Measurements from ENCODE around the gene PSAPL1.

Gene PSAPL1, protein sequence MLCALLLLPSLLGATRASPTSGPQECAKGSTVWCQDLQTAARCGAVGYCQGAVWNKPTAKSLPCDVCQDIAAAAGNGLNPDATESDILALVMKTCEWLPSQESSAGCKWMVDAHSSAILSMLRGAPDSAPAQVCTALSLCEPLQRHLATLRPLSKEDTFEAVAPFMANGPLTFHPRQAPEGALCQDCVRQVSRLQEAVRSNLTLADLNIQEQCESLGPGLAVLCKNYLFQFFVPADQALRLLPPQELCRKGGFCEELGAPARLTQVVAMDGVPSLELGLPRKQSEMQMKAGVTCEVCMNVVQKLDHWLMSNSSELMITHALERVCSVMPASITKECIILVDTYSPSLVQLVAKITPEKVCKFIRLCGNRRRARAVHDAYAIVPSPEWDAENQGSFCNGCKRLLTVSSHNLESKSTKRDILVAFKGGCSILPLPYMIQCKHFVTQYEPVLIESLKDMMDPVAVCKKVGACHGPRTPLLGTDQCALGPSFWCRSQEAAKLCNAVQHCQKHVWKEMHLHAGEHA

DNA sequence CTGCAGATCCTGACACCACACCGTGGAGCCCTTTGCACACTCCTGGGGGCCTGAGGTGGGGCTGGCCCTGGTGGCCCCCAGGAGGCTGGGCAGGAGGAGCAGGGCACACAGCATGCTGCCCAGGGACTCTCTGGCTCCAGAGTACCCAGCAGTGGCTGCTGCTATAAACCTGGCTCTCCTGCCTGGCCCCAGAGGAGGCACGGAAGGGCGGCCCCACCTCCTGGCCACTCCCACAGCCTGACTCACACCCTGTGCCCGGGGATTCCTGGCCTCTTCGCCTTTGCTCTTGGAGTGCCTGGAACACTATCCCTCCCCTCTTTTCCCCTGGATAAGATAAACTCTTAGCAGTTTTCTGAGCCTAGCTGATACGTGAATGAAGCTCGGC is at the start of gene PSAPL1:
TSS of gene PSAPL1 (minus strand) at position 165 of the 385 bp plus-strand sequence. CDS start at position 114, 51 bp downstream.
- no peak for DNase-seq

DNA sequence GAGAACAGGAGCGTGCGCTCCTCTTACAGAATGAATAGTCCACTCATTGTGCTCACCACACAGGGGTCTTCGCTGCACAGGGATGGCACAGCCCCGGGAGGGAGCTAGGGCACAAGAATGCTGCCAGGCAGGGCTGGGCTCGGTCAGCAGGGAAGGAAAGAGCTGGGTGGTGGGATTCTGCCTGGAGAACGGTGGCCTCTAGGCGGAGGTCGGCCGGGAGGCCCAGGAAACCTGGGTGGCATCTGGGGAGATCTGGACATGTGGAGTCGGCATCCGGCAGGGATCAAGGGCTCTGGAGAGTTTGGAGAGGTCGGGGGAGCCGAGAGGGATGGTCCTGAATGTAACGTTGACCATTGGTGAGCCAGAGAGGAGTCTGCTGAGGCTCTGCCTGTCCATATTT is 46.5 kb upstream of the PSAPL1 start:
- no peak for DNase-seq

DNA sequence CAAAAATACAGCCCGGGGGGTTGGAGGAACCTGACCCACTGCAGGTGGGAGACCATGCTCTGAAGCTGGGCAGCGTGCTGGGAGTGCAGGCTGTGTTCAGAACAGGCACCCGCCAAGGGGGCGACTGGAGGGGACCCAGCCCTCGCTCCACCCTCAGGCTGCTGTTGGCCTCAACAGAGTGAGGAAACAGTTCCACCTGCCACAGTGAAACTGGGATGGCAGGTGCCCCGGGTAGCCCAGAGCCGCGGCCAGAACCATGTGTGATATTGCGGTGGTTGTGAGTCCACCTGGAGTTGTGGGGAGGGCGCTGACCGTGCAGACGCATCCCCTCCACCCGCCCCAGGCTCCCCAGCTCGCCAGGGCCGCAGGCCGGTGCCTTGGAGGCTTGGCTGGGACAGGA is 45.7 kb upstream of the PSAPL1 start:
- DNase-seq = no peak

DNA sequence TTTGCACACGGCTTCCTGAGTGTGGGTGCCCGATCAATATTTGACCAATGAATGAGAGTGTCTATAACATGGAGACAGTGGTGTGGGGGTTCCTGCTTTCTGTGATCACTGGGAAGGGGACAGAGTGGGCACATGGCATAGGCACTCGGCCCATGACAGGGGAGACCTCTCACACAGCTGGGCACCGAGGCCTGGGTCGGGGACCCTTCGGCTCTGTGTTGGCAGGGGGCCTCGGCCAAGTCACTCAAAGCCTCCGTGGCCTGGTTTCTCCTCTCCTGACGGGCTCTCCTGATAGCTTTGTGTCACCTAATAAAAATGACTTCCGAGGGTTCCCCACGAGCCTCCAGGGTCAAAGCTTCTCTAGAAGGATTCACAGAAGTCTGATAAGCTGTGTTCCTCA is 43.9 kb upstream of the PSAPL1 start:
- no peak for DNase-seq

GRCh38 chr4:7477695-7478094 is 43.0 kb upstream of the PSAPL1 start:
- no peak for DNase-seq

DNA sequence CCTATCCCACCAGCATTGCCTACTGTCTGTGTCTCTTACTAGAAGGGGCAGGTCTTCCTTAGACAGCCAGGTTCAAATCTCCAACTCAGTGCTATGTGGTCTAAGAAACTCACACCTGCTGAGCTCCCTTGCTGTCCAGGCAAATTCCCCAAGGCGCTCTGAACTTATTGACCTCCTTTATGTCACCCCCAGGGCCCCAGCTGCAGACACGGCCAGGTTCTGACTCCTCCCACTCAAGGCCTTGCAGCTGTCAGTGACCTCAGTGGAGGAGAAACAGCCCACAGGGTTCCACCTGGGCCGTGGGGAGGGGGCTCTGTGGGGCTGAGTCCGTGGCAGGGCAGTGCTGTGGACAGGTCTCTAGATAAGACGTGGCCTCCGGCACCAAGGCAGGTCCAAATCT is 42.1 kb upstream of the PSAPL1 start:
- DNase-seq = no peak

DNA sequence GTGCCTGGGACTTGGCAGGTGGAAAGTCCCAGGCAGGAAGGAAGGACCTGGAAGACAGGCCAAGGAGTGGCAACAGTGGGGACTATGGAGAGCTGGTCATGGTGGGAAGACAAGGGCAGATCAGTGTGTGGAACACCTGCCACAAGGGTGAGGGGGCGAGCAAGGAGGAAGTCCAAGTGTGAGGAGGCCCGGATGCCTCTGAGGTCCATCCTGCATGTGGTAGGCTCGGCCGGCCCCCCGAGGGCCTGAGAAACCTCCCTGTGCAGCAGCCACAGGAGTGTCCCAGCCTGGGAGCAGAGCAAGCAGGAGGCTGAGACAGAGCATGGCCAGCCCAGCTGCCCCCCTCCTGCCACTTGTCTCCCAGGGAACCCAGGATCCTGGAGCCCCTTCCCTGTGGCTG is 40.5 kb upstream of the PSAPL1 start:
- no peak for DNase-seq

DNA sequence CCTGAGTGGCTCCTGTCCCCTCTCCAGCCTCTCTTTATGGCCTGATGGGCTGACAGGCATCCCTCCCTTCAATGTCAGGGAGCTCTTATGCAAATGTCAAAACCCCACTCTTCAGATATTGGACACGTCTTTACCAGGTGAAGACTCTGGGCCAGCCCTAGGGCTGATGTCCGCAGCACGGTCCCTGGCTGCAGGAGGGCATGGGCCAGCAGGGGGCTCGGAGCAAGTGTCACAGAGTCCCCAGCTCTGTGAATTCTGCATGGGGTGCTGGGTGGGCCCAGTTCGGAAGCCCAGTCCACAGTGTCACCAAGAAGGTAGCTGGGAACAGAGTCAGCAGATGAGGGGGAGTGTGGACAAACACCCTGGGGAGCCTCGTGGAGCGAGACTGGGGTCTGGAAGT is 39.6 kb upstream of the PSAPL1 start:
- no peak for DNase-seq

DNA sequence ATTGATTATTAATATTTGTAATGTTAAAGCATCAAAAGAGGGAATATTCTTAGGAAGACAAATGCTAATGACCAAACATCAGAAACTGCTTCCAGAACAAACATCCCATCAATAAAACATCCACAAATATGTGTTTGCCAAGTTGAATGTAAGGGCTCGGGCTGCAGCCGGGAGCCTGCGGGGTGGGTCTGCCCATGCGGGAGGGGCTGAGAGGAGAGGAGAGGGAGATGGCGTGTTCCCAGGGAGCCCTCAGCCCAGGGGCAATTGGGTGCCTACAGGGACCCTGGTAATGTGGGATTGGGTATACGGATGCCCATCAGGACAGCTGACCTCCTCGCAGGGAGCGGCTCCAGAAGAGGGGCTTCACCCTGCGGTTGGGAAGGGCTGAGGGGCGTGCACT is 38.4 kb upstream of the PSAPL1 start:
- peak; percentile 56 for DNase-seq

- peak; percentile 90 for DNase-seq
These were observed 37.8 kb upstream of the PSAPL1 start for GRCh38 chr4:7472442-7473013.

DNA sequence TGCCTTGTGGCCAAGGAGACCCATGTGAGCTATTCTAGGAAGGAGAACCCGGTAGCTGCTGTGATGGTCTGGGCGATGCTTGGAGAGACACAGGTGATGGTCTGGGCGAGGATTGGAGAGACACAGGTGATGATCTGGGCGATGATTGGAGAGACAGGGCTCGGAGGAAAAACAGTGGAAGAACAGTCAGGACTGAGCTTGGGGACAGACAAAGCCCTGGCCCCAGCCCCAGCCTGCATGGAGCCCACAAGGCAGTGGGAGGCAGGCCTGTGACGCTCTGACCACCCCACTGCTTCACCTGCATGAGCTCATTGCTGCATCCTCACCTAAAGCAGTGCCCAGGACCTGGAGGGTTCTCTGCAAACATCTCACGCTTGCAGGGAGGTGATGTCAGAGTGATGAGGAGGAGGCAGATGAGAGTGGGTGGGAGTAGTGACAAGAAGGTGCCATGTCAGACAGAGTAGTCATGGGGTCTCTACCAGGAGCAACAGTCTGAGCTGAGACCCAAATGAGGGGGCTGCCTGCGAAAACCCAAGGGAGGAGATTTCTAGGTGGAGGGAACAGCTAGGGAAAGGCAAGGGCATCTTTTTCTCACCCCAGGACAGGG is 35.9 kb upstream of the PSAPL1 start:
- DNase-seq = no peak

- DNase-seq = no peak
These were observed 35.4 kb upstream of the PSAPL1 start for GRCh38 chr4:7470111-7470510.

- no peak for DNase-seq
These were observed 34.3 kb upstream of the PSAPL1 start for GRCh38 chr4:7469023-7469422.

DNA sequence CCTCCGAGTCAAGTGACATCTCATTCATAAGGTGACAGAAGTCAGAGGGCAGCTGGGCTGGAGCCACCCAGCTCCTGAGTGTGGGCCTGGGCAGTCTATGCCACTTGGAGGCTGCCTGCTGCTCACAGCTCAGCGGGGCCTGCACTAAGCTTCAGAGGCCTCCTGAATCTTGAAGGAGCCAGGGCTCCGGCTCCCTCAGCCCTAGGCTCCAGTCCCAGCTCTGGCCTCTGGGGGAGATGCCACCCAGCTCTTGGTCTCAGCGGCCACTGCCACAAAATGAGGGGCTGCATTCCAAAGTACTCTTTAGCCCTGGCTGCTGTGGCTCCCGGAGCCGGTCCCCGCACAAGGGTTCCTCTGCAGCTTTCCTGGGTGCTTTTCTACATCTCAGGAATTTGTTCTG is 32.7 kb upstream of the PSAPL1 start:
- DNase-seq = no peak

GRCh38 chr4:7466904-7467303 is 32.2 kb upstream of the PSAPL1 start:
- DNase-seq = no peak

GRCh38 chr4:7466215-7466614 is 31.5 kb upstream of the PSAPL1 start:
- no peak for DNase-seq

- no peak for DNase-seq
These were observed 30.3 kb upstream of the PSAPL1 start for GRCh38 chr4:7465017-7465416.

- DNase-seq = no peak
These were observed 29.5 kb upstream of the PSAPL1 start for GRCh38 chr4:7464259-7464655.

GRCh38 chr4:7463566-7464258 is 29.0 kb upstream of the PSAPL1 start:
- no peak for DNase-seq

DNA sequence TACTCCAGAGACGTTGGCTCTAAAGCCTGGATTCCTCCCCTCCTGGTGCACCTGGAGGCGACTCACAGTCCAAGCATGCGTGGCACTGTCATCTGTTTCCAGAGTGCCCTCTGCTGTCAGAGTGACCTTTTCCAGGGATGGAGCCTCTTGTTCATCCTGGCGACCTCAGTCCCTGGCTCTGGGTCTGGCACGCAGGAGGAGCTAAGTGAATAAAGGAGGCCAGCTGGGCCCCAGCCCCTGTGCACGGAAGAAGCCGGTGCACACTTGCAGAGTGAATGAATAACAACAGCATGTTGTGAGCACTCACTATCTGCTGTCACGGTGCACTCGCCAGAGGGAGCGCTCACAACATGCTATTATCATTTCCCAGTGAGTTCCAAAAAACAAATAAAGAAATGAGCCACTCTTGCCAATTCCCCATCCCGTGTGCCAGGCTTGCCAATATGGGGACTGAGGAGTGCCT is 27.8 kb upstream of the PSAPL1 start:
- peak; percentile 82 for DNase-seq

DNA sequence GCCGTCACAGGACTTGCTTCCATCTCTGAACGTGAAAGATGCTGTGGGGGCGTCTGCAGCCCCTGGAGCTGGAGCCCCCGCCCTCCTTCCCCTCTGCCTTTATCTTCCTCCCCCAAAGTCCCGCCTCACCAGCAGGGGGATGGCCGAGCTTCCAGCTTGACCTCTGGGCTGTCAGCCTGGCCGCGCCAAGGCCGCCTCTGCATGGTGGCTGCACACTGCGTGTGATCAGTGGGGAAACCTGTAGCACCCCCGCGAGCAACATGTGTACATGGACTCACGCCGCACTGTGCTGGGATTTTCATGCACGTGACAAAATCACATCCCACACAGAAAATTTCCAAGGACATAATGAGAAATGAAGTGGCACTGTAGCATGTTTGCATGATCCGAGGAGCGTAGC is 26.5 kb upstream of the PSAPL1 start:
- peak; percentile 67 for DNase-seq

GRCh38 chr4:7460566-7460965 is 25.8 kb upstream of the PSAPL1 start:
- peak; percentile 92 for DNase-seq

- DNase-seq = no peak
These were observed 24.7 kb upstream of the PSAPL1 start for GRCh38 chr4:7459471-7459870.
